HUES64 (cell line): ENCODE data around the gene TRIM52.
A peak's percentile ranks its signal among the peaks of the same experiment; 100 is the strongest.
"Not testable (repeated sequence)": the region's sequence is repeated elsewhere in the genome, so short reads cannot be mapped to it uniquely, and the experiment has no call there.

Experiments
- H3K27ac ChIP-seq: 2 replicates; pipeline ENCODE4 v1.7.0; 2013; ENCODE audit warnings: low read depth, low read length, inconsistent platforms
- H3K27me3 ChIP-seq: 2 replicates; pipeline ENCODE4 v1.6.1; 2013; ENCODE audit warnings: mild to moderate bottlenecking, low read length; ENCODE audit not compliant: insufficient read depth
- H3K36me3 ChIP-seq: 2 replicates; pipeline ENCODE4 v1.6.1; 2013; ENCODE audit warnings: mild to moderate bottlenecking, low read length; ENCODE audit not compliant: insufficient read depth
- H3K4me1 ChIP-seq: 2 replicates; pipeline ENCODE4 v1.6.1; 2013; ENCODE audit warnings: mild to moderate bottlenecking, low read length, moderate library complexity; ENCODE audit not compliant: insufficient read depth
- H3K4me3 ChIP-seq: 2 replicates; pipeline ENCODE4 v1.5.1; 2013; ENCODE audit warnings: mild to moderate bottlenecking, low read length, moderate library complexity
- H3K9ac ChIP-seq: 2 replicates; pipeline ENCODE4 v1.6.1; 2013; ENCODE audit warnings: mild to moderate bottlenecking, low read depth, low read length
- H3K9me3 ChIP-seq: 2 replicates; pipeline ENCODE4 v1.6.1; 2013; ENCODE audit warnings: low read depth, low read length; ENCODE audit not compliant: insufficient read depth
- WGBS: fragments of 150-250, 120-280 bp; methylation state at CpG from one replicate; pipeline ENCODE4 v1.1.7; 2013; ENCODE audit warnings: missing lambda C conversion rate; 5-methylcytosine and 5-hydroxymethylcytosine counted together

The TRIM52 gene

GRCh38 chr5:181209006-181209405, 51.9 kb downstream of the TRIM52 start:
- not testable (repeated sequence) for H3K9me3 ChIP-seq, H3K4me1 ChIP-seq, H3K4me3 ChIP-seq, H3K36me3 ChIP-seq, H3K27ac ChIP-seq, H3K9ac ChIP-seq
- 93% methylated on average over 24 of the region's 24 CpGs for WGBS
- H3K27me3 ChIP-seq: peaks cover 40% of the 10 kb centered on the region

- no peak overlapping the region for H3K27ac ChIP-seq
Observed at GRCh38 chr5:181207960-181208253, 53.0 kb downstream of the TRIM52 start.

GRCh38 chr5:181207214-181207959, 53.6 kb downstream of the TRIM52 start:
- Histone ChIP-seq H3K27ac (no peak overlapping the region), H3K36me3 (no peaks in the 10 kb centered on the region), H3K4me1 (no peaks in the 10 kb centered on the region), H3K9ac (peak overlapping the region; percentile 67), H3K9me3 (no peaks in the 10 kb centered on the region), H3K27me3 (peaks cover 45% of the 10 kb centered on the region), H3K4me3 (peak overlapping the region; percentile 96)
- 1% methylated on average over 35 of the region's 36 CpGs for WGBS

More at GRCh38 chr5:181207960-181208253, 53.0 kb downstream of the TRIM52 start:
- Histone ChIP-seq H3K36me3 (no peaks in the 10 kb centered on the region), H3K4me3 (peak overlapping the region; percentile 96), H3K9ac (no peak overlapping the region), H3K4me1 (no peaks in the 10 kb centered on the region), H3K9me3 (no peaks in the 10 kb centered on the region), H3K27me3 (peaks cover 43% of the 10 kb centered on the region)
- WGBS: 54% methylated on average over 2 of the region's 3 CpGs

GRCh38 chr5:181205761-181206649, 54.9 kb downstream of the TRIM52 start:
- H3K4me1 ChIP-seq: no peaks in the 10 kb centered on the region
- no peak overlapping the region for H3K27ac ChIP-seq
- no peaks in the 10 kb centered on the region for H3K9me3 ChIP-seq
- H3K27me3 ChIP-seq: peaks cover 55% of the 10 kb centered on the region
- H3K36me3 ChIP-seq: no peaks in the 10 kb centered on the region
- H3K4me3 ChIP-seq: peak overlapping the region; percentile 62
- no peak overlapping the region for H3K9ac ChIP-seq
- 2% methylated on average over 37 of the region's 37 CpGs for WGBS
